ENCODE measurements around the gene RFLNA. TPM values are rescaled to one million over a fixed set of nuclear protein-coding genes. Genes with fewer than 3 reads are reported as not detected.

The RFLNA gene
- total and polyA plus RNA-seq, 2 of the 13 experiments (the other 11 are each of a cell fraction or from before 2014, with no cell fraction given) = not detected

GRCh38 chr12:124278389-124279101 lies 16.3 kb upstream of the RFLNA start:
- peak; percentile 79 for FAIRE-seq
- no TSS peak for BruUV-seq (replicated peaks)
- TF ChIP-seq ZNF263 (CRISPR knock-in tag; IDR thresholded peaks at IDR 0.05) = no peak
- peak; percentile 100 for TF ChIP-seq ZBTB42 (CRISPR knock-in tag; IDR thresholded peaks at IDR 0.05)
- TF ChIP-seq RXRB (CRISPR knock-in tag; IDR thresholded peaks at IDR 0.05; ENCODE audit: borderline replicate concordance) = peak; percentile 54; the same call in 1 of the 2 replicates
- peak; percentile 68; the same call in 1 of the 2 replicates for TF ChIP-seq ZNF761 (CRISPR knock-in tag; conservative IDR thresholded peaks at IDR 0.05)
- TF ChIP-seq ZNF414 (CRISPR knock-in tag; IDR thresholded peaks at IDR 0.05) = peak; percentile 35; the same call in 1 of the 2 replicates
- peak; percentile 44; the same call in 1 of the 2 replicates for TF ChIP-seq FOXC1 (CRISPR knock-in tag; IDR thresholded peaks at IDR 0.05; ENCODE audit: borderline replicate concordance)
- no peak for TF ChIP-seq PBX3 (CRISPR knock-in tag; IDR thresholded peaks at IDR 0.05; ENCODE audit: borderline replicate concordance)
- no peak for TF ChIP-seq ZNF788 (CRISPR knock-in tag; IDR thresholded peaks at IDR 0.05; ENCODE audit: borderline replicate concordance)
- no peak for TF ChIP-seq ZSCAN20 (CRISPR knock-in tag; IDR thresholded peaks at IDR 0.05; ENCODE audit: borderline replicate concordance)
- TF ChIP-seq PHF8 (CRISPR knock-in tag; IDR thresholded peaks at IDR 0.05) = 0 out of 2 replicates have a peak, but pooled peaks have one; percentile 24
- peak; percentile 46 for TF ChIP-seq ZFX (CRISPR knock-in tag; IDR thresholded peaks at IDR 0.05; ENCODE audit: low read depth)
- TF ChIP-seq ETV6 (CRISPR knock-in tag; conservative IDR thresholded peaks at IDR 0.05) = 0 out of 2 replicates have a peak, but pooled peaks have one; percentile 15
- 0 out of 2 replicates have a peak, but pooled peaks have one; percentile 36 for TF ChIP-seq ZSCAN29 (CRISPR knock-in tag; conservative IDR thresholded peaks at IDR 0.05)
- TF ChIP-seq TBX3 (IDR thresholded peaks at IDR 0.05; ENCODE audit: borderline replicate concordance) = peak; percentile 75; the same call in 1 of the 2 replicates

More at GRCh38 chr12:124278389-124279101, 16.3 kb upstream of the RFLNA start:
- H3K9me3 ChIP-seq (ENCODE audit: low read length) = no peaks in the 10 kb centered on the region
- DNase-seq (ENCODE audit: low spot score) (peak; percentile 91), ATAC-seq (peak; percentile 92)
- H3K79me2 ChIP-seq (ENCODE audit: insufficient read depth, low read length) = no peaks in the 10 kb centered on the region
- 7% methylated on average over 5 of the region's 20 CpGs for WGBS (ENCODE audit: low lambda C conversion rate)
- no peak overlapping the region for H3K27ac ChIP-seq (ENCODE audit: extremely low read length, insufficient read depth, low read length)
- in situ Hi-C loops (cut with HindIII; ENCODE audit: extremely low pct_ligation_motif_present, low pct_unique_long_range_greater_than_20kb) (no loop called here), intact Hi-C loops (cut with micrococcal nuclease; ENCODE audit: unreplicated experiment) (loop anchor here (1.0 kb wide), 1 partner anchor 148 kb away; no protein-coding TSS in a partner anchor)
- CTCF ChIA-PET (ENCODE audit: low intra/inter-chr PET ratio, low total read pairs) = no interaction called here
- no peaks in the 10 kb centered on the region; the same call in 1 of the 2 replicates for H4K20me1 ChIP-seq (ENCODE audit: insufficient read depth, low read length)
- no peak overlapping the region for H3K9ac ChIP-seq (ENCODE audit: insufficient read depth, low read depth, low read length)
- POLR2A ChIA-PET = interaction anchor here (0.9 kb wide), 2 partner anchors 10 to 18 kb away, joined by 3 read pairs; no protein-coding TSS in a partner anchor
- H3K36me3 ChIP-seq (replicated peaks in 1 of 2; ENCODE audit: control insufficient read depth in 1 of 2, insufficient read depth in 2 of 2, low read length in 2 of 2) = no peaks in the 10 kb centered on the region
- H3K27me3 ChIP-seq (ENCODE audit: control insufficient read depth in 1 of 2, insufficient read depth in 2 of 2, low read length in 2 of 2) = peaks cover 0 to 15% of the 10 kb centered on the region in 2 experiments; a peak in 2 of 5 replicates
- no peak overlapping the region for H2AFZ ChIP-seq (ENCODE audit: low read length)
- H3K4me1 ChIP-seq (ENCODE audit: insufficient read depth, low read length) = peaks cover 51% of the 10 kb centered on the region
- peak overlapping the region in 1 of 3 experiments; percentile 26; a peak in 2 of 6 replicates for H3K4me3 ChIP-seq (replicated peaks in 1 of 3; ENCODE audit: insufficient read depth in 1 of 3, low read depth in 2 of 3, low read length in 3 of 3)
- peak overlapping the region; percentile 64 for H3K4me2 ChIP-seq (ENCODE audit: low read depth, low read length)
